HG03095 (cell line): ENCODE data around the gene RNF11.

Experiments
- ATAC-seq: cut with Tn5 transposase; IDR thresholded peaks from one replicate; pipeline ENCODE4 v1.9.1; 2021; ENCODE audit warnings: moderate library complexity; ENCODE audit not compliant: unreplicated experiment

RNF11 gene

GRCh38 chr1:51311826-51312225 is 75.8 kb downstream of the RNF11 start:
- no peak for ATAC-seq

- ATAC-seq = no peak
Measured at GRCh38 chr1:51312718-51313117, 76.6 kb downstream of the RNF11 start.

- no peak for ATAC-seq
Measured at GRCh38 chr1:51313268-51313852, 77.3 kb downstream of the RNF11 start.

- no peak for ATAC-seq
Measured at GRCh38 chr1:51313961-51314777, 78.1 kb downstream of the RNF11 start.

- no peak for ATAC-seq
Measured at GRCh38 chr1:51314974-51315373, 78.9 kb downstream of the RNF11 start.

- ATAC-seq = no peak
Measured at GRCh38 chr1:51316113-51316845, 80.2 kb downstream of the RNF11 start.

GRCh38 chr1:51316846-51317120 is 80.7 kb downstream of the RNF11 start:
- ATAC-seq = no peak

GRCh38 chr1:51317798-51318197 is 81.7 kb downstream of the RNF11 start:
- ATAC-seq = no peak

- ATAC-seq = no peak
Measured at GRCh38 chr1:51320967-51321923, 85.2 kb downstream of the RNF11 start.

- ATAC-seq = no peak
Measured at GRCh38 chr1:51321924-51322280, 85.8 kb downstream of the RNF11 start.

- no peak for ATAC-seq
Measured at GRCh38 chr1:51322417-51323101, 86.5 kb downstream of the RNF11 start.
